ENCODE measurements around the gene ZC3H12A.

ZC3H12A gene

DNA sequence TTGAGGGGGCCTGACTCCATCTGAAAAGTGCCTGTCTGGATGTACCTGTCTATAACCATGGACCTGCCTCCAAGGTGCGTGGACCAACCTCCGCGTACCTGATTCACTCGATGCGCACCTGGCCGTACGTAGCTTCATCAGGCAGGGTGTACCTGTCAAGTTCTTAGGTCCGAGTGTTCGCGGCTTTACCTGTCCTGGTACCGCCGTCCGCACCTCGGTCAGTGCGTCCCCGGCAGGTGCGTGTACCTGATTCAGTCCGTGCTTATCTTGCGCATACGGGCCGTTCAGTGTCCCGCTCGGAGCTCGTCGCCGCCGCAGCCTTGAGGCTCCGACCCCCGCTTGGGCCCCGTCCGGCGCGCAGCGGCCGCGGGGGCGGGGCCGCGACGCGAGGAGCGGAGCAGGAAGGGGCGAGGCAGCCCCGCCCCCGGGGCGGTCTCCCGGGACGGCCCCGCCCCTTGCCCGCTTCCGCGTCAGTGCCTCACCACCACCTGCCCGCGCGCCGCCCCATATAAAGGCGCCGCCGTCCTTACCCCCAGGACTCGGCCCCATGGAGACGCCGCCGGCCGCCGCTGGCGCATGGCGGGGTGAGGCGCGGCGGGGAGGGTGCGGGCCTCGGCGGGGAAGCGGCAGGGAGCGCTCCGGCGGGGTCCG lies at the start of gene ZC3H12A:
Gene ZC3H12A, plus strand, starts transcription at position 535 of the 651 bp plus-strand sequence. CDS start 917 bp downstream, outside the sequence.
- peak; percentile 88 to 90 for DNase-seq (ENCODE audit: low read depth in 2 of 2)

- no peak for DNase-seq (ENCODE audit: low read depth in 2 of 2)
These were observed 49.2 kb upstream of the ZC3H12A start for GRCh38 chr1:37425221-37425620.

- DNase-seq (ENCODE audit: low read depth in 2 of 2): no peak
These were observed 45.4 kb upstream of the ZC3H12A start for GRCh38 chr1:37429029-37429428.

DNA sequence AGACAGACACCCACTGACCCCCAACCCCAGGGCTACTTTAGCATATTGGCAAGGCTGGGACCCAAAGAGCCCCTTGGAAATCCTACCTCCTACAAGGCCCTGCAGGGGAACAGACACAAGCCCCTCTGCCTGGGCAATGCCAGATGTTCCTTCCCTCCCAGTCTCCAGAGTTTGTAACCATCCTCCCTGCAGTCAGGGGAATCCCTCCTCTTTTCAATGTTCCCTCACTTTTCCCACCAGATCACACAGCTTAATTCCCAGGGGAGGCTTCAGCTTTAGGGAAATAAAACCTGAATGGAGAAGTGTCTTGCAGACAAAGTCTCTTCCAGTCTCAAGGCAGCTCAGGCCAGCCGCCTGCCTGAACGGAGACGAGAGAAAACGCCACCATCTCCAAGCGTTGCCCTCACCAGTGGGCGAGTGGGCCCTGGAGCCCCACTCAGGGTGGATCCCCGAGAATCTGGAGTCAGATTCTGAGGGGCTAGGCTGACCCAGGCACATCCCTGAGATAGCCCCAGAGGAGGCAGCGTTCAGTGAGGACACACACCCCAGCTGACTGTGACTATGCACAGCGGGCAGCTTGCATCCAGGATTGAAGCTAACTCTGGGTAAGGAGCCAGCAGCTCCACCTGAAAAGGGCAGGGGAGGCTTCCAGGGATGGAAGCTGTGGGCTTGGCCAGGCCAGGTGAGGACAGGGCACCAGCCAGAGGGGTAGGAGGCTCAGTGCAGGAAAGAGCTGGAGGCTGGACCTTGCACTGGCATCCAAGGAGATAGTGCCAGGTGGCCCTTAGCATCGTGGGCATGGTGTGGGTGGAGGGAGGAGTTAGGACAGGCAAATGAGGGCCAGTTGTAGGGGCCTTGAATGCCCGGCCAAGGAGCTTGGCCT lies 44.0 kb upstream of the ZC3H12A start:
- no peak for DNase-seq (ENCODE audit: low read depth in 2 of 2)

GRCh38 chr1:37432716-37433115 lies 41.7 kb upstream of the ZC3H12A start:
- DNase-seq (ENCODE audit: low read depth in 2 of 2): no peak

DNA sequence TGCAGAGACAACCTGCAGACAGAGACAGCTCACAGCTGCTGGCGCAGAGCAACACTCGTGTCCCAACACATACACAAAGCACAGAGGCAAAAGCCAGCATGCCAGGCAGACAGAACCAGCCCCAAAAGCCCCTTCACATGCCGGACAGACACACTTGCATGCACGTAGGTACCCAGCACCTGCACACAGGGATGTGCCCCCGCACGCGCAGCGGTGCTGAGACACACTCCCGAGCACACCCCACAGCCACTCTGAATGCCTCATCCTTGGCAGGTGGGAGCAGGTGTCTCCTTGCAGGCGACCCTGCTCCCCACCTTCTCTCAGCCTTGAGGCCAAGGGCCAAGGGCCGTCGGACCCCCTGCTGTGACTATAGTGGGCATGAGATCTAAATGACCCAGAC lies 41.2 kb upstream of the ZC3H12A start:
- DNase-seq (ENCODE audit: low read depth in 2 of 2): no peak

- peak; percentile 66 to 80 for DNase-seq (ENCODE audit: low read depth in 2 of 2)
These were observed 39.8 kb upstream of the ZC3H12A start for GRCh38 chr1:37434292-37435225.

- DNase-seq (ENCODE audit: low read depth in 2 of 2): no peak
These were observed 37.3 kb upstream of the ZC3H12A start for GRCh38 chr1:37437087-37437486.

DNA sequence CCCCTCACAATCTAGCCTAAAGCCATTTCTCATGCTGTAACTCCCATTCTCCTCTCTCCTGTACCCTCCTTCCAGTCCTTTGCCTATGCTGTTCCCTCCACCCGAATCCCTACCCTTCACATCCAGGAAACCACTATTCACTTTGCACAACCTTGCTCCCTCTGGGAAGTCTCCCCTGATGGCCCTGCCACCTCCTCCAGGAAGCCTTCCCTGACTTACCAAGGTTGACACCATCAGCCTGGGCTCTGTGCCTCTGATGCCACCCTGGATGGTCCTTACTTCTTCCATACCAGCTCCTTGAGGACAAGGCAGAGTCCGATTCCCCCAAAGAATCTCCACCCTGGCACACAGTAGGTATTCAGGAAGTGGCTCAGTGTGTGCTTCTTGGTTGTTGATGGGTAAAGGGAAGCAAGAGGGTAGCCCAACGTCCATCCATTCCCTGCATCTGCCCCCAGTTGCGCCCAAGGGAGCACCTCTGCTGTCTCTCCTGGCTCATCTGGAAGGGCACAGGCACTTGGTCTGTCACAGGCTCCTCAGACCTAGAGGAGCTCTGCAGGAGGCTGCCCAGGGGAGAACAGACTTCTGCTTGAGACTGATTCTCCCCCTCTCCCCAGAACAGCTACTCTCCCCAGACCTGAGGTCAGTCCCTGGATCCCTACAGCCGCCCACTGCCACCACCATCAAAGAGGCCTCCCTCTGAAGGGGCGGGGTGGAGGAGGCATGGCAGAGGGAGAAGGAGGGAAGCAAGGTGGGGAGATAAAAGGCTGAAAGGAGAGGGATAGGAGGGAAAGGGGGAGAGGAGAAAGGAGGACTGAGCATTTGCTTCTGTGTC lies 36.1 kb upstream of the ZC3H12A start:
- DNase-seq (ENCODE audit: low read depth in 2 of 2): no peak

GRCh38 chr1:37438869-37439343 lies 35.5 kb upstream of the ZC3H12A start:
- DNase-seq (ENCODE audit: low read depth in 2 of 2): no peak

DNA sequence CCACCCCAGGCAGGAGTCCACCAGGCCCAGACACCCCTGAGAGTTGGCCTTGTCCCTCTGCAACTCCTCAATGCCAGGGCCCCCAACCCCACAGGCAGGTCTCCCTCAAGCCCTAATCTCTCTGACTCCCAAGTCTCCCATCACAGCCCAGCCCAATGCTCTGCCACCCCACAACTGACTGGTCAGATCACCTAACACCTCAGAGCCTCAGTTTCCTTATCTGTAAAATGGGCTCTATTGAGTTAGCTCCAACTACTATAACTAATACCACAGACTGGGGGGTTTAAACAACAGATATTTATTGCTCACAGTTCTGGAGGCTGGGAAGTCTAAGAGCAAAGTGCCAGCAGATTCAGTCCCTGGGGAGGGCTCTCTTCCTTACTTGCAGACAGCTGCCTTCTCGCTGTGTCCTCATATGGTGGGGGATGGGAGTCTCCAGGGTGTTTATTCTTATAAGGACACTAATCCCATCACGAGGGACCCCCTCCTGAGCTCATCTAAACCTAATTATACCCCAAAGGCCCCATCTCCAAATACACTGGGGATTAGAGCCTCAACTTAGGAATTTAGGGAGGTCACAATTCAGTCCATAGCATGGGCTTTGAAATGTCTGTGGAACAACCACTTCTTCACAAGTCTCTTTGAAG lies 34.9 kb upstream of the ZC3H12A start:
- no peak for DNase-seq (ENCODE audit: low read depth in 2 of 2)

DNA sequence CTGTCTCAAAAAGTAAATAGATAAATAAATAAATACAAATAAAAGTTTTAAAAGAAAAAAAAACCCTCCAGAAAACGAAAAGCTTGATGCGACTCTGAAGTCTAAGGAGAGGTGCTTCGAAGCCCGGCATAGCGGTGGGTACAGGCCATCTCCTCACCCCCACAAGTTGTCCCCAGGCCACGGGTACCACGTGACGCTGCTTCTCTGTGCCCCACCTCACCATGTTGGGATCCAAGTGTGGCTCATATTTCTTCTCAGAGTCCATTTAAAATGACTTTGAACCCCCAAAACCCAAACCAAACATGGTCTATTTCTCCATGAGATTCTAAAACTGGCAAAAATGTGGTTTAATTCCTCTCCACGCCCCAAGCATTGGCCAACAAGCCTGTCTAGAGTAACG lies 32.9 kb upstream of the ZC3H12A start:
- DNase-seq (ENCODE audit: low read depth in 2 of 2): no peak

GRCh38 chr1:37442139-37442538 lies 32.2 kb upstream of the ZC3H12A start:
- no peak for DNase-seq (ENCODE audit: low read depth in 2 of 2)

GRCh38 chr1:37442644-37443043 lies 31.7 kb upstream of the ZC3H12A start:
- no peak for DNase-seq (ENCODE audit: low read depth in 2 of 2)

GRCh38 chr1:37446874-37447273 lies 27.5 kb upstream of the ZC3H12A start:
- no peak for DNase-seq (ENCODE audit: low read depth in 2 of 2)

- no peak for DNase-seq (ENCODE audit: low read depth in 2 of 2)
These were observed 26.2 kb upstream of the ZC3H12A start for GRCh38 chr1:37448185-37448584.

GRCh38 chr1:37448691-37449417 lies 25.5 kb upstream of the ZC3H12A start:
- DNase-seq (ENCODE audit: low read depth in 2 of 2): no peak

GRCh38 chr1:37449936-37450335 lies 24.4 kb upstream of the ZC3H12A start:
- DNase-seq (ENCODE audit: low read depth in 2 of 2): peak in 1 of 2 donors; percentile 9

- DNase-seq (ENCODE audit: low read depth in 2 of 2): no peak
These were observed 22.0 kb upstream of the ZC3H12A start for GRCh38 chr1:37452416-37452815.

GRCh38 chr1:37453647-37454046 lies 20.7 kb upstream of the ZC3H12A start:
- DNase-seq (ENCODE audit: low read depth in 2 of 2): no peak
